GM13977 (cell line): Measurements from ENCODE around the gene ZC2HC1C.

Experiments used
- DNase-seq: peaks from one replicate; pipeline ENCODE4 v3.0.0; 2012; ENCODE audit warnings: low spot score
- CTCF ChIP-seq: IDR thresholded peaks from 2 replicates; pipeline ENCODE4 v1.5.1; 2012; ENCODE audit warnings: mild to moderate bottlenecking, control low read depth; ENCODE audit not compliant: insufficient read depth; ENCODE audit errors: extremely low read depth, missing control alignments
- in situ Hi-C: fragments of 300-500 bp; cut with MboI; formaldehyde crosslinking; loops from one replicate; pipeline ENCODE4 v1.12.0; 2022; ENCODE audit warnings: low sequenced_read_pairs, low pct_unique_long_range_greater_than_20kb, mixed read lengths, inconsistent platforms; ENCODE audit not compliant: unreplicated experiment

Gene ZC2HC1C

GRCh38 chr14:75032939-75033338 is 36.5 kb upstream of the ZC2HC1C start:
- in situ Hi-C loops, result no loop called here
- no peak for TF ChIP-seq CTCF
- no peak for DNase-seq

- in situ Hi-C loops, result no loop called here
- no peak for TF ChIP-seq CTCF
- no peak for DNase-seq
These were observed 28.9 kb upstream of the ZC2HC1C start for GRCh38 chr14:75040507-75040906.

- TF ChIP-seq CTCF, result no peak
- in situ Hi-C loops, result no loop called here
- no peak for DNase-seq
These were observed 28.5 kb upstream of the ZC2HC1C start for GRCh38 chr14:75040959-75041358.

- DNase-seq, result no peak
These were observed 27.8 kb upstream of the ZC2HC1C start for GRCh38 chr14:75041613-75042012.

GRCh38 chr14:75042035-75042434 is 27.4 kb upstream of the ZC2HC1C start:
- DNase-seq, result no peak
- no peak for TF ChIP-seq CTCF
- in situ Hi-C loops, result no loop called here

More at GRCh38 chr14:75041613-75042012, 27.8 kb upstream of the ZC2HC1C start:
- in situ Hi-C loops, result no loop called here
- TF ChIP-seq CTCF, result no peak

GRCh38 chr14:75044322-75044721 is 25.1 kb upstream of the ZC2HC1C start:
- in situ Hi-C loops, result no loop called here
- no peak for TF ChIP-seq CTCF
- DNase-seq, result no peak

- DNase-seq, result no peak
- no peak for TF ChIP-seq CTCF
- in situ Hi-C loops, result no loop called here
These were observed 24.7 kb upstream of the ZC2HC1C start for GRCh38 chr14:75044752-75045151.
